Ishikawa (cell line): ENCODE results near the gene PRKCH.

Source experiments
- CEBPB ChIP-seq: IDR thresholded peaks from 2 replicates; pipeline ENCODE4 v1.6.1; 2012
- EP300 ChIP-seq: IDR thresholded peaks from 2 replicates; pipeline ENCODE4 v1.6.1; 2012; ENCODE audit warnings: borderline replicate concordance
- MAX ChIP-seq: IDR thresholded peaks from 2 replicates; pipeline ENCODE4 v1.6.1; 2012
- RAD21 ChIP-seq: IDR thresholded peaks from 2 replicates; pipeline ENCODE4 v1.6.1; 2012; ENCODE audit warnings: low read depth
- TAF1 ChIP-seq: IDR thresholded peaks from 2 replicates; pipeline ENCODE4 v1.6.1; 2012; ENCODE audit warnings: low read depth, mild to moderate bottlenecking
- TCF12 ChIP-seq: IDR thresholded peaks from 2 replicates; pipeline ENCODE4 v1.6.1; 2012; ENCODE audit warnings: low read depth
- TEAD4 ChIP-seq: IDR thresholded peaks from 2 replicates; pipeline ENCODE4 v1.6.1; 2012
- USF1 ChIP-seq: IDR thresholded peaks from 2 replicates; pipeline ENCODE4 v1.6.1; 2012
- ZBTB7A ChIP-seq: IDR thresholded peaks from 2 replicates; pipeline ENCODE4 v1.6.1; 2012; ENCODE audit warnings: low read depth

GRCh38 chr14:61596990-61597389, 275.6 kb downstream of the PRKCH start:
- TF ChIP-seq RAD21 = no peak
- no peak for TF ChIP-seq TCF12
- TF ChIP-seq ZBTB7A = no peak
- TF ChIP-seq MAX = no peak
- no peak for TF ChIP-seq TEAD4
- no peak for TF ChIP-seq EP300
- no peak for TF ChIP-seq TAF1
- TF ChIP-seq CEBPB = no peak
- TF ChIP-seq USF1 = no peak
